ENCODE results near the gene MCCC2.

Gene MCCC2

GRCh38 chr5:71586052-71586940, 844 bp upstream of the MCCC2 start:
- Histone ChIP-seq H3K9me3 (no peaks in the 10 kb centered on the region), H3K27ac (peak overlapping the region; percentile 82 to 87), H3K4me1 (peaks cover 0 to 48% (median 23%) of the 10 kb centered on the region in 4 donors), H3K4me3 (peak overlapping the region; percentile 69 to 74), H3K27me3 (no peaks in the 10 kb centered on the region), H3K36me3 (no peaks in the 10 kb centered on the region)
- TF ChIP-seq CTCF (IDR thresholded peaks at IDR 0.05) = no peak
- DNase-seq = no peak
- intact Hi-C loops (cut with DNase I; ENCODE audit: low total_unique reads) = no loop called here

GRCh38 chr5:71587766-71588532, 809 bp downstream of the MCCC2 start:
- H3K27ac ChIP-seq = peak overlapping the region; percentile 82 to 87
- H3K36me3 ChIP-seq = no peaks in the 10 kb centered on the region
- H3K9me3 ChIP-seq = no peaks in the 10 kb centered on the region
- peaks cover 0 to 41% (median 21%) of the 10 kb centered on the region in 4 donors for H3K4me1 ChIP-seq
- no peak for TF ChIP-seq CTCF (IDR thresholded peaks at IDR 0.05)
- no peaks in the 10 kb centered on the region for H3K27me3 ChIP-seq
- peak overlapping the region; percentile 69 to 74 for H3K4me3 ChIP-seq
- DNase-seq = no peak
- intact Hi-C loops (cut with DNase I; ENCODE audit: low total_unique reads) = no loop called here

GRCh38 chr5:71588533-71588885, 1.4 kb downstream of the MCCC2 start:
- Histone ChIP-seq H3K27ac (peak overlapping the region; percentile 5 to 87), H3K9me3 (no peaks in the 10 kb centered on the region), H3K4me3 (peak overlapping the region; percentile 69 to 74), H3K4me1 (peaks cover 0 to 35% (median 19%) of the 10 kb centered on the region in 4 donors), H3K27me3 (no peaks in the 10 kb centered on the region), H3K36me3 (peaks cover 0 to 4% (median 2%) of the 10 kb centered on the region in 3 donors)
- intact Hi-C loops (cut with DNase I; ENCODE audit: low total_unique reads) = no loop called here
- no peak for TF ChIP-seq CTCF (IDR thresholded peaks at IDR 0.05)
- no peak for DNase-seq

GRCh38 chr5:71589903-71590302, 2.8 kb downstream of the MCCC2 start:
- Histone ChIP-seq H3K27ac (no peak overlapping the region), H3K4me1 (peaks cover 0 to 36% (median 15%) of the 10 kb centered on the region in 4 donors), H3K4me3 (no peak overlapping the region), H3K9me3 (no peaks in the 10 kb centered on the region), H3K27me3 (no peaks in the 10 kb centered on the region), H3K36me3 (peaks cover 0 to 10% (median 8%) of the 10 kb centered on the region in 3 donors)
- intact Hi-C loops (cut with DNase I; ENCODE audit: low total_unique reads) = no loop called here
- DNase-seq = no peak
- no peak for TF ChIP-seq CTCF (IDR thresholded peaks at IDR 0.05)

GRCh38 chr5:71591100-71591499, 4.0 kb downstream of the MCCC2 start:
- intact Hi-C loops (cut with DNase I; ENCODE audit: low total_unique reads) = no loop called here
- H3K27ac ChIP-seq = no peak overlapping the region
- no peak for TF ChIP-seq CTCF (IDR thresholded peaks at IDR 0.05)
- peaks cover 0 to 40% (median 15%) of the 10 kb centered on the region in 4 donors for H3K4me1 ChIP-seq
- H3K4me3 ChIP-seq = no peak overlapping the region
- H3K9me3 ChIP-seq = no peaks in the 10 kb centered on the region
- no peak for DNase-seq
- no peaks in the 10 kb centered on the region for H3K27me3 ChIP-seq
- peaks cover 0 to 11% (median 8%) of the 10 kb centered on the region in 3 donors for H3K36me3 ChIP-seq
